Epithelial cell of esophagus (primary cell): ENCODE measurements around the gene BTG2.

Experiments
- DNase-seq: peaks from one replicate; pipeline ENCODE4 v3.0.0; 2010; ENCODE audit warnings: low read depth
- H3K4me3 ChIP-seq: 2 replicates; pipeline ENCODE4 v1.5.1; 2011; ENCODE audit warnings: mild to moderate bottlenecking, low read length, control low read depth
- CTCF ChIP-seq: IDR thresholded peaks from 2 replicates; pipeline ENCODE4 v1.5.1; 2011; ENCODE audit warnings: low read depth, mild to moderate bottlenecking, low read length, control low read depth, inconsistent platforms; ENCODE audit not compliant: insufficient read depth; ENCODE audit errors: missing control alignments

The BTG2 gene

GRCh38 chr1:203289281-203289981 is 15.9 kb upstream of the BTG2 start:
- TF ChIP-seq CTCF: no peak
- H3K4me3 ChIP-seq: no peak overlapping the region
- peak; percentile 61 for DNase-seq

GRCh38 chr1:203289982-203290260 is 15.4 kb upstream of the BTG2 start:
- H3K4me3 ChIP-seq: no peak overlapping the region
- no peak for DNase-seq
- no peak for TF ChIP-seq CTCF

- peak; percentile 87 for DNase-seq
- no peak overlapping the region for H3K4me3 ChIP-seq
- no peak for TF ChIP-seq CTCF
These were observed 14.8 kb upstream of the BTG2 start for GRCh38 chr1:203290261-203291089.

- DNase-seq: no peak
- TF ChIP-seq CTCF: no peak
These were observed 13.9 kb upstream of the BTG2 start for GRCh38 chr1:203291201-203292096.

GRCh38 chr1:203295796-203296195 is 9.5 kb upstream of the BTG2 start:
- TF ChIP-seq CTCF: no peak
- no peak overlapping the region for H3K4me3 ChIP-seq
- no peak for DNase-seq

More at GRCh38 chr1:203291201-203292096, 13.9 kb upstream of the BTG2 start:
- H3K4me3 ChIP-seq: no peak overlapping the region

GRCh38 chr1:203296460-203297073 is 8.8 kb upstream of the BTG2 start:
- no peak for TF ChIP-seq CTCF
- DNase-seq: no peak
- no peak overlapping the region for H3K4me3 ChIP-seq
